GM03348 (cell line): ENCODE results near the gene CHM.
A peak's percentile ranks its signal among the peaks of the same experiment; 100 is the strongest.

Source experiments
- DNase-seq: peaks from one replicate; pipeline ENCODE4 v3.0.0; 2012; ENCODE audit warnings: low spot score

The CHM gene

GRCh38 chrX:85905851-85906250 lies 141.5 kb downstream of the CHM start:
- no peak for DNase-seq

- no peak for DNase-seq
Observed at GRCh38 chrX:85903692-85904471, 143.5 kb downstream of the CHM start.

- DNase-seq = no peak
Observed at GRCh38 chrX:85897362-85898126, 149.8 kb downstream of the CHM start.

GRCh38 chrX:85882601-85883000 lies 164.8 kb downstream of the CHM start:
- DNase-seq = no peak

- no peak for DNase-seq
Observed at GRCh38 chrX:85870585-85870984, 176.8 kb downstream of the CHM start.

- no peak for DNase-seq
Observed at GRCh38 chrX:85865324-85865723, 182.0 kb downstream of the CHM start.

- no peak for DNase-seq
Observed at GRCh38 chrX:85859426-85859825, 187.9 kb downstream of the CHM start.

- DNase-seq = peak; percentile 1
Observed at GRCh38 chrX:85851418-85851817, 195.9 kb downstream of the CHM start.

- peak; percentile 5 for DNase-seq
Observed at GRCh38 chrX:85836868-85837267, 210.5 kb downstream of the CHM start.

GRCh38 chrX:85828771-85829170 lies 218.6 kb downstream of the CHM start:
- no peak for DNase-seq

- DNase-seq = no peak
Observed at GRCh38 chrX:85815203-85815751, 232.1 kb downstream of the CHM start.
